PC-9 (cell line): ENCODE results near the gene FAM124B.

Experiments used
- CTCF ChIP-seq: fragments of 200-600 bp; sonication (generic); conservative IDR thresholded peaks from 2 replicates; pipeline ENCODE4 v1.6.1; 2017; ENCODE audit warnings: mixed run types, antibody characterized with exemption, mild to moderate bottlenecking, moderate library complexity
- EZH2 ChIP-seq: fragments of 200-600 bp; sonication (generic); IDR thresholded peaks from 2 replicates; pipeline ENCODE4 v1.8.0; 2017; ENCODE audit warnings: antibody characterized with exemption, low read depth

GRCh38 chr2:224354632-224355211 lies 47.2 kb downstream of the FAM124B start:
- no peak for TF ChIP-seq EZH2
- TF ChIP-seq CTCF = no peak
